Stimulated activated CD8-positive, alpha-beta memory T cell treated with anti-CD3 and anti-CD28 coated beads, Interleukin-4, amount 100 ng/mL, for 48 hours (primary cell): ENCODE data around the gene SNUPN.
"Not testable (repeated sequence)": the region's sequence is repeated elsewhere in the genome, so short reads cannot be mapped to it uniquely, and the experiment has no call there.

Source experiments
- DNase-seq: peaks from one replicate; pipeline ENCODE4 v3.0.0-alpha.2; 2020

Gene SNUPN

GRCh38 chr15:75631935-75632334 lies 6.4 kb upstream of the SNUPN start:
- no peak for DNase-seq

GRCh38 chr15:75622505-75622904 lies 3.0 kb downstream of the SNUPN start:
- no peak for DNase-seq

DNA sequence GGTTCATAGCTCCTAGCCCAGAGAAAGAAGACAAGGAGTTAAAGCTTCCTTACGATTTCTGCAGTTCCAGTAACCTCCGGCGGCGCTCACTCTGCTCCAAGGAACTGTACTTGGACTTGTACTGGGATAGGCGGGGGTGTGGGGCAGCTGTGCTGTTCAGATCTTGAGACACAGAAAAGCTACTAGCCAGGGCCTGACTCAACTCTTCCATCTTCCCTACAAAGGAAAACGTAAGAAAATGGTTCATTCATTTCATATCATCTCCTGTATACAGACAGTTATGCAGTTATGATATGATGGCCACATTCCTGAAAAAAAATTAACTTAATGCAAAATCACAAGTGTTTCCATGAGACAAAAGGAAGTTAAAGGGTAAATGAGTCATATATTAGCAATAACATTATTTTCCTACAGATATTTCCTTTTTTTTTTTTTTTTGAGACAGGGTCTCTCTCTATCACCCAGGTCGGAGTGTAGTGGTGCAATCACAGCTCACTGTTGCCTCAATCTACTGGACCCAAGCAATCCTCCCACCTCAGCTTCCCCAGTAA lies 4.6 kb downstream of the SNUPN start:
- no peak for DNase-seq

DNA sequence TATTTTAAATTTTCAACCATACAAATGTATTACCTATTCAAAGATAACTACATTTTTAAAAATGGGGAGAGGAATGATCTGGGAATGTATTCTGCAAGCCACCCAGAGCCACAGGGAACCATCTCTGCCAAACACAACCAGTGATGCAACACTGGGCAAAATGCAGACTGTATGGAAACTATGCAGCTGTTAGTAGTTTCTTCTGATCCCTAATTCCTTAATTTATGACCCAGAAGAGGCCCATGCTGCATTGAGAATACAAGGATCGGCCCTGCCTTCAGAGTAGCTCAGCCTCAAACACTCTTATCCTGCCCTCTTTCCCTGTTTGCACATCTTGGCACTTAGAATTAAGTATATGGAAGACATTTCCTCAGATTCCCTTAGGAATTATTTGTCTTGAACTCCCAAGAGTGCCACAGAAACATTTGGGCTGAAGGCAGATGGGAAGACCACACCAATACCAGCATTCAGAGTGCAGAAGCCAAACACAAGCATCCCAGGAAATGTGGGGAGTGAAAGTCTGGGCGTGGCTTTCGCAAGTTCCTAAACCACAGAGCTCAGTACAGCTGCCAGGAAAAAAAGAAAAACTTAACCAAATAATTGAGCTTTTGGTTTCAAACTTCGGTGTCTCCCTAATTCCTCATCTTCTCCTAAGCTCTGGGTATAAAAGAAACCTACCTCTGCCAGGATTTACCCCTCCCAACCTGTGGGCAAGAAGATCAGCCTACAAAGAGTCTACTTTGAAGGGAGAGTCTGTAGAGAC lies 5.3 kb downstream of the SNUPN start:
- DNase-seq = no peak

DNA sequence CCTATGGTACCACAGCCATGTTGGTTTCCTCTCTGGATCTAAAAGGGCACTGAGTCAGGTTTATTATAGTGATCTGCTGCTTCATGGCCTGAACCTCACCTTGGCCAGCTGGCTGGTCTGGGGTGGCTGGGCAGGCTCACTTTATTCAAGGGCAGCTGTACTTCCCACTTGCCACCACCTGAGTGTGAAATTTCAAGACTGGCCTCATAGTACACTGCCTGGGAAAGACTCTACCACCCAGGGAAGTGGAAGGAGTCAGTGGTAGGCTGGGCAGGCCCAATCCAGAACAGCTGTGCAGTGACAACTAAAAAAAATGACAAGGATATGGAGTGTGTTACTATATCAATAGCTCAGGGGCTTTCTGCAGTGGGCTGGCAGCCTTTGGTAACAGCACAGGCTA lies 8.8 kb downstream of the SNUPN start:
- no peak for DNase-seq

- DNase-seq = no peak
Observed at GRCh38 chr15:75606711-75607699, 18.5 kb downstream of the SNUPN start.

DNA sequence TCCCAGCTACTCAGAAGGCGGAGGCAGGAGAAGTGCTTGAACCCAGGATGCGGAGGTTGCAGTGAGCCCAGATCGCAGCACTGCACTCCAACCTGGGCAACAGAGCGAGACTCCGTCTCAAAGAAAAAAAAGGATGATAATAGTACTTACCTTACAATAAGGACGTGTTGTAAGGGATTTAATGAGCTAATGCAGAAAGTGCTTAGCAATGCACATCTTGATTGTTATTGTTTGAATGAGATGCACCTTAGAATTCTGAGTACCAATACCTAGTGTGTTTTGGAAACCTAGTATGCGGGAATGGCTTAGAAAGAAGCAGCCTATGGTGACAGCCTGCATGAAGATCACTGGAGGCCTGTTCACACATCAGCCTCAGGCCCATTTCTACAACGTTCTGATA lies 19.5 kb downstream of the SNUPN start:
- DNase-seq = no peak

DNA sequence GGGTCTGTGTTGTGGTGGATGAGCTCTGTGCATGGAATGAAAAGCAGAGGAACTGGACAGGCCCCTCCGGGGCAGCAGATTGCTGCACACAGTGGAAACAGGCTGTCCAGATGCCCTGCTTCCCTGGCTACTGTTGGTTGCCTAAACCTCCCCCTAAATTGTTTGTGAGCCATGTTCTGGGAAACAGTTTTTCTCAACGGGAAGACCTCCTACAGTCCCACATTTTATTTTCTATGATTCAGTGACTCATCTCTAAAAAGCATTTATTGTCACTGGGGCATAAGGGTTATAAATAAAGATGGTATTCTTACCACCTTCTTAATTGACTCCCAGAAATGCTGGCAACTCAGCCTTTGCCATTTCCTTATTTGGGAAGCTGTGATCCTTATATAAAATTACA lies 26.1 kb downstream of the SNUPN start:
- DNase-seq = no peak

- DNase-seq = no peak
Observed at GRCh38 chr15:75598361-75598760, 27.2 kb downstream of the SNUPN start.

GRCh38 chr15:75597667-75598341 lies 27.7 kb downstream of the SNUPN start:
- DNase-seq = peak; percentile 54

GRCh38 chr15:75596703-75597345 lies 28.7 kb downstream of the SNUPN start:
- DNase-seq = no peak

DNA sequence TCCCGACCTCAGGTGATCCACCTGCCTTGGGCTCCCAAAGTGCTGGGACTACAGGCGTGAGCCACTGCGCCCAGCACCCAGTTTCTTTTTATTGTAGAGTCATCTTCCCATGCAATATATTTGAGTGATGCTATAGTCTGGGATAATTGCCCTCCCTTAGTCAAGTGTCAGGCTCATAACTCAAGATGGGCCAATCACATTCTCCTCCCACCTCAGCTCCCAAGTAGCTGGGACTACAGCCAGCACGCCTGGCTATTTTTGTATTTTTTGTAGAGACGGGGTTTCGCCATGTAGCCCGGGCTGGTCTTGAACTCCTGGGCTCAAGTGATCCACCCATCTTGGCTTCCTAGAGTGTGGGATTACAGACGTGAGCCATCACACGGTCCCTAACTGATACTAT lies 31.2 kb downstream of the SNUPN start:
- DNase-seq = no peak

GRCh38 chr15:75591655-75592364 lies 33.7 kb downstream of the SNUPN start:
- DNase-seq = no peak

DNA sequence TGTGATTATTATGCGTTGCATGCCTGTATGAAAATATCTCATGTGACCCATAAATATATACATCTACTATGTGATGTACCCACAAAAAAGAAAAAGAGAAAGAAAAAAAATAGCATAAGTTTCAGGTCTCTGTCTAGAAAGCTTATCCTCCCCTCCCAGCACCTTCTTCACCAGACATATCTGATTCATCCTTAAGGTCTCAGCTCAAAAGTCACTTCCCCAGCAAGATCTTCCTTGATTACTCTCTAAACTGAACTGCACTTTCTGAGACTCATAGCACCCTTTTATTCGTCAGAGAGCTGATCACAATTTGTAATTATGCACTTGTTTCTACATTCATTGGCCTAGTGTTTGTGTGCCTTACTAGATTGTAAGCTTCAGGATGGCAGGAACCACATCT lies 35.3 kb downstream of the SNUPN start:
- DNase-seq = no peak

GRCh38 chr15:75589071-75589470 lies 36.5 kb downstream of the SNUPN start:
- no peak for DNase-seq

- DNase-seq = not testable (repeated sequence)
Observed at GRCh38 chr15:75586422-75586821, 39.1 kb downstream of the SNUPN start.

- no peak for DNase-seq
Observed at GRCh38 chr15:75584121-75584520, 41.4 kb downstream of the SNUPN start.

GRCh38 chr15:75583701-75584100 lies 41.8 kb downstream of the SNUPN start:
- no peak for DNase-seq

DNA sequence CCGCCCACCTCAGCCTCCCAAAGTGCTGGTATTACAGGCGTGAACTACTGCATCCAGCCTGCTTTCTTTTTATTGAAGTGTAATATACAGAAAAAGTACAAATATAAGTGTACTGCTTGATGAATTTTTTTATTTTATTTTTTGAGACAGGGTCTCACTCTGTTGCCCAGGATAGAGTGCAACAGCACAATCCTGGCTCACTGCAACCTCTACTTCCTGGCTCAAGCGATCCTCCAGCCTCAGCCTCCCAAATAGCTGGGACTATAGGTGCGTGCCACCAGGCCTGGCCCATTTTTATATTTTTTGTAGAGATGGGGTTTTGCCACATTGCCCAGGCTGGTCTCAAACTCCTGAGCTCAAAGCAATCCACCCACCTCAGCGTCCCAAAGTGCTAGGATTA lies 42.6 kb downstream of the SNUPN start:
- not testable (repeated sequence) for DNase-seq

GRCh38 chr15:75578948-75579920 lies 46.3 kb downstream of the SNUPN start, which contains the start of gene PTPN9:
Gene PTPN9, minus strand, starts transcription at chr15:75579315. Its CDS starts 539 bp downstream, at chr15:75578776.
- DNase-seq = peak; percentile 83
